Muscle layer of duodenum (tissue), 2 donors: ENCODE measurements around the gene ERMARD.

Experiments
- H3K27ac ChIP-seq: one replicate; pipeline ENCODE4 v1.7.0; 2013; ENCODE audit warnings: mild to moderate bottlenecking, low read length
- H3K27me3 ChIP-seq: one replicate; pipeline ENCODE4 v1.7.0; 2013; ENCODE audit warnings: low read depth, mild to moderate bottlenecking, control low read depth, low read length
- H3K36me3 ChIP-seq, 2 donors: one replicate each; pipeline ENCODE4 v1.7.0; 2013; ENCODE audit warnings: low read length in 2 of 2, control low read depth in 1 of 2, mild to moderate bottlenecking in 1 of 2; ENCODE audit not compliant: insufficient read depth in 2 of 2, control insufficient read depth in 1 of 2
- H3K4me1 ChIP-seq, 2 donors: one replicate each; pipeline ENCODE4 v1.7.0; 2013; ENCODE audit warnings: low read length in 2 of 2, mild to moderate bottlenecking in 2 of 2, control low read depth in 1 of 2, moderate library complexity in 1 of 2; ENCODE audit not compliant: insufficient read depth in 2 of 2, control insufficient read depth in 1 of 2
- H3K4me3 ChIP-seq, 2 donors: one replicate each; pipeline ENCODE4 v1.7.0; 2013; ENCODE audit warnings: low read length in 2 of 2, low read depth in 1 of 2, mild to moderate bottlenecking in 1 of 2
- H3K9me3 ChIP-seq, 2 donors: one replicate each; pipeline ENCODE4 v1.7.0; 2013; ENCODE audit warnings: low read length in 2 of 2, control low read depth in 1 of 2, mild to moderate bottlenecking in 1 of 2; ENCODE audit not compliant: control insufficient read depth in 1 of 2
- donor health status: healthy.

Gene ERMARD

GRCh38 chr6:169795196-169795595 lies 43.8 kb downstream of the ERMARD start:
- H3K9me3 ChIP-seq: no peaks in the 10 kb centered on the region
- no peaks in the 10 kb centered on the region for H3K27me3 ChIP-seq

GRCh38 chr6:169798764-169799473 lies 47.5 kb downstream of the ERMARD start:
- H3K9me3 ChIP-seq: no peaks in the 10 kb centered on the region
- H3K4me3 ChIP-seq: no peak overlapping the region
- no peak overlapping the region for H3K27ac ChIP-seq
- no peaks in the 10 kb centered on the region for H3K36me3 ChIP-seq
- peaks cover 8 to 18% of the 10 kb centered on the region in 2 donors for H3K4me1 ChIP-seq
- no peaks in the 10 kb centered on the region for H3K27me3 ChIP-seq

More at GRCh38 chr6:169795196-169795595, 43.8 kb downstream of the ERMARD start:
- Histone ChIP-seq H3K4me1 (peaks cover 3 to 17% of the 10 kb centered on the region in 2 donors), H3K4me3 (no peak overlapping the region), H3K36me3 (no peaks in the 10 kb centered on the region), H3K27ac (no peak overlapping the region)

DNA sequence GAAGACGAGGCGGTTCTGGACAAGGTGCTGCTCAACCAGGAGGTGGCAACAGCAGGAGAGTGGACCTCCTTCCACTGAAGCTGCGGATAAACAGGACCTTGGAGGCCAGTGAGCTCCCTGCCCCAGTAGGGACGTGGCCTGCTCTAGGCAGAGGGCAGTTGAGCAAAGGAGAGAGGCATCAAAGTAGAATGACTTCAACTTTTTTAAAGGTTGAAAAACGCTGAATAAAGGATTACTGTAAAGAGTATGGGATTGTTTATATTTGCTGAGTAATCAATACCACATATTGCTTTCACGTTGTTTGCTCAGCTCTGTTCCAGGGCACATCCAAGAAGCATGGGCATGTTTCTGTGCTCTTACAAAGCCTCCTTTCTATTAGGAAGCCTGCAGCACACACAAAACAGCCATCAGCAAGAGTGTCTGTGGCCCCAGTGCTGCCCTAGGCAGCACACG lies 48.1 kb downstream of the ERMARD start:
- Histone ChIP-seq H3K27me3 (peaks cover 4% of the 10 kb centered on the region), H3K4me3 (no peak overlapping the region), H3K27ac (no peak overlapping the region), H3K36me3 (no peaks in the 10 kb centered on the region), H3K9me3 (no peaks in the 10 kb centered on the region), H3K4me1 (peaks cover 8 to 18% of the 10 kb centered on the region in 2 donors)

- no peaks in the 10 kb centered on the region for H3K36me3 ChIP-seq
- no peaks in the 10 kb centered on the region for H3K9me3 ChIP-seq
- peaks cover 4% of the 10 kb centered on the region for H3K27me3 ChIP-seq
- H3K4me1 ChIP-seq: peaks cover 8 to 18% of the 10 kb centered on the region in 2 donors
- no peak overlapping the region for H3K27ac ChIP-seq
- no peak overlapping the region for H3K4me3 ChIP-seq
Observed at GRCh38 chr6:169800116-169800667, 48.8 kb downstream of the ERMARD start.

DNA sequence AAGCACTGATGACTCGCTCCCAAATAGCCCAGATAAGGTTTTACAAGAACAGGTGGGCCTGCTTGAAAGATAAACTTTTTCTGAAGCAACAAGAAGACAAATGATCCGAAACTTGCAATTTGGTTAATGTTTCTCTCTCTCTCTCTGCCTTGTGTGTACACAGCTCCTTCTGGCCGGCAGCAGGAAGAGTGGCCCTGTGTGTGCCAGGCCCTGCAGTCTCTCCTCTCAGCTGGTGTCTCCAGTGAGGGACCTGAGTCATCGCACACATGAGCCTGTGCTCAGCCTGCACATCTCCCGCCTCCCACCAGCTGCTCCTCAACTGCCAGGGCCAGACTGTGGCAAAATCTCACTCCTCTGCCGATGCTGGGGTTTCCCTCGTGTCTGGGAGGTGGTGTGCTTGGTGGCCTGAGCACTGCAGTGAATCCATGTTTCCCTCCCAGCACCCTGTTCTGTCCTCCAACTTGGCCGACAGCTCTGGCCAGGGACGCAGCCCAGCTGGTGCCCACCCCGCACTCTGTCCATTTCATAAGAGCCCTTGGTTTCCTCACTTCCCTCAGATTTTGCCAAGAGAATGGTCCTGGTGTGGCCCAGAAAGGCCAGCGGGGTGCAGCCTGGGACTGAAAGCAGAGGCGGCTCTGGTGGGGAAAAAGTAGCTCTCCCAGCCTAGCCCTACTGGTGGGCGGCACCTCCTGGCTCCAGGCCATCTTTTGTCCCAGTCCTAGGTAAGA lies 49.4 kb downstream of the ERMARD start:
- Histone ChIP-seq H3K9me3 (no peaks in the 10 kb centered on the region), H3K36me3 (no peaks in the 10 kb centered on the region), H3K4me1 (peaks cover 8 to 18% of the 10 kb centered on the region in 2 donors), H3K27ac (no peak overlapping the region), H3K27me3 (peaks cover 9% of the 10 kb centered on the region), H3K4me3 (no peak overlapping the region)

- peaks cover 11% of the 10 kb centered on the region for H3K27me3 ChIP-seq
- H3K27ac ChIP-seq: no peak overlapping the region
- peaks cover 8 to 18% of the 10 kb centered on the region in 2 donors for H3K4me1 ChIP-seq
- no peaks in the 10 kb centered on the region for H3K36me3 ChIP-seq
- no peak overlapping the region for H3K4me3 ChIP-seq
- H3K9me3 ChIP-seq: no peaks in the 10 kb centered on the region
Observed at GRCh38 chr6:169801396-169802160, 50.2 kb downstream of the ERMARD start.

- peaks cover 8 to 18% of the 10 kb centered on the region in 2 donors for H3K4me1 ChIP-seq
- no peak overlapping the region for H3K27ac ChIP-seq
- no peaks in the 10 kb centered on the region for H3K9me3 ChIP-seq
- H3K27me3 ChIP-seq: peaks cover 11% of the 10 kb centered on the region
- no peak overlapping the region for H3K4me3 ChIP-seq
- H3K36me3 ChIP-seq: no peaks in the 10 kb centered on the region
Observed at GRCh38 chr6:169802790-169803189, 51.4 kb downstream of the ERMARD start.

- Histone ChIP-seq H3K4me3 (no peak overlapping the region), H3K9me3 (no peaks in the 10 kb centered on the region), H3K36me3 (no peaks in the 10 kb centered on the region), H3K4me1 (peaks cover 8 to 18% of the 10 kb centered on the region in 2 donors), H3K27ac (no peak overlapping the region), H3K27me3 (peaks cover 11% of the 10 kb centered on the region)
Observed at GRCh38 chr6:169803271-169803811, 51.9 kb downstream of the ERMARD start.

GRCh38 chr6:169803816-169804340 lies 52.5 kb downstream of the ERMARD start:
- H3K27me3 ChIP-seq: peaks cover 11% of the 10 kb centered on the region
- H3K4me1 ChIP-seq: peaks cover 8 to 18% of the 10 kb centered on the region in 2 donors
- no peaks in the 10 kb centered on the region for H3K9me3 ChIP-seq
- no peak overlapping the region for H3K27ac ChIP-seq
- no peaks in the 10 kb centered on the region for H3K36me3 ChIP-seq
- no peak overlapping the region for H3K4me3 ChIP-seq

GRCh38 chr6:169804427-169804826 lies 53.0 kb downstream of the ERMARD start:
- H3K4me3 ChIP-seq: no peak overlapping the region
- no peaks in the 10 kb centered on the region for H3K9me3 ChIP-seq
- H3K4me1 ChIP-seq: peaks cover 8 to 17% of the 10 kb centered on the region in 2 donors
- peaks cover 11% of the 10 kb centered on the region for H3K27me3 ChIP-seq
- H3K27ac ChIP-seq: no peak overlapping the region
- H3K36me3 ChIP-seq: no peaks in the 10 kb centered on the region
